Inflammatory macrophage treated with lipopolysaccharide for 1 hour (primary cell): ENCODE measurements around the gene NRL.

Experiments used
- DNase-seq, 2 donors: peaks; one replicate each; pipeline ENCODE4 v3.0.0-alpha.2; 2020 to 2022

Gene NRL

GRCh38 chr14:24098927-24099813 is 15.6 kb downstream of the NRL start:
- DNase-seq = no peak

DNA sequence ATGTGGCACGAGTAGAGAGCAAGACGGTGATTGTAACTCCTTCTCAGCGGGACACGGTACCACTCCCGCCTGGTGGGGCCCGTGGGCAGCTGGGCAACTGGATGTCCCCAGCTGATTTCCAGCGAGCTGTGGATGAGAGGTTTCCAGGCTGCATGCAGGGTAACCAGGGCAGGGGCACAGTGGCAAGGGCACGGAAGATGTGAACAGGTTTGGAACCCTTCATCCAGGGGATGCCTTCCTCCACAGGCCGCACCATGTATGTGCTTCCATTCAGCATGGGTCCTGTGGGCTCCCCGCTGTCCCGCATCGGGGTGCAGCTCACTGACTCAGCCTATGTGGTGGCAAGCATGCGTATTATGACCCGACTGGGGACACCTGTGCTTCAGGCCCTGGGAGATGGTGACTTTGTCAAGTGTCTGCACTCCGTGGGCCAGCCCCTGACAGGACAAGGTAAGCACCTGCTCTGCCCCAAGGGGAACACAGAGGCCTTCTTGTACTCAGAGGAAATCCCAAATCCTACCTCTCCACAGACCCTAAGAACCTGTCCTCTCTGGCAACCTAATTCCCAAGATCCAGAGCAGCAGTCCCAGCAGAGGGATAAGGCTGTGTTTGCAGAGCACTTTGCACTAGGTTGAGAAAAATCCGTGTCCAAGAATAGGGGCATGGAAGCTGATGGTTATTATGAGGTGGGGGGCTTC is 16.4 kb downstream of the NRL start:
- DNase-seq = no peak

DNA sequence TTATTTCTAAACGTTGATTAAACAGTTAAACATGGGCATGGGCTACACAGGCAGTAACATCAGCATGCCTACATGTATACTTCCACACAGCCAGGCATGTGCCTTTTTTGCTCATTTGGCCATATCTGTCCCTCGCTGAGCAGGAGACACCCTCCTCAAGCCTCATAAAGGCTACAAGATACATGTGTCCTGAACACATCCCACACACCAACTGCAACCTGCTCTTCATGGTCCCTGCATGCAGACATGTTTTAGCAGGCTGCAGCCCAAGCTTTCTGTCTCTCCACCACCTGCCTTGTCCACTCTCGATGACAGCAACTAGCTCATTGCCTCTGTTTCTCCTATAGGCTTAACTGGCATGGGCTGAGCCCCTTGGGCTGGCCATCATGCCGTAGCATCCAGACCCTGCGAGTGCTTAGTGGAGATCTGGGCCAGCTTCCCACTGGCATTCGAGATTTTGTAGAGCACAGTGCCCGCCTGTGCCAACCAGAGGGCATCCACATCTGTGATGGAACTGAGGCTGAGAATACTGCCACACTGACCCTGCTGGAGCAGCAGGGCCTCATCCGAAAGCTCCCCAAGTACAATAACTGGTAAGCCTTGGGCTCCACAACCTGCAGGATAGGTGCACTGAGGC is 18.1 kb downstream of the NRL start:
- no peak for DNase-seq

DNA sequence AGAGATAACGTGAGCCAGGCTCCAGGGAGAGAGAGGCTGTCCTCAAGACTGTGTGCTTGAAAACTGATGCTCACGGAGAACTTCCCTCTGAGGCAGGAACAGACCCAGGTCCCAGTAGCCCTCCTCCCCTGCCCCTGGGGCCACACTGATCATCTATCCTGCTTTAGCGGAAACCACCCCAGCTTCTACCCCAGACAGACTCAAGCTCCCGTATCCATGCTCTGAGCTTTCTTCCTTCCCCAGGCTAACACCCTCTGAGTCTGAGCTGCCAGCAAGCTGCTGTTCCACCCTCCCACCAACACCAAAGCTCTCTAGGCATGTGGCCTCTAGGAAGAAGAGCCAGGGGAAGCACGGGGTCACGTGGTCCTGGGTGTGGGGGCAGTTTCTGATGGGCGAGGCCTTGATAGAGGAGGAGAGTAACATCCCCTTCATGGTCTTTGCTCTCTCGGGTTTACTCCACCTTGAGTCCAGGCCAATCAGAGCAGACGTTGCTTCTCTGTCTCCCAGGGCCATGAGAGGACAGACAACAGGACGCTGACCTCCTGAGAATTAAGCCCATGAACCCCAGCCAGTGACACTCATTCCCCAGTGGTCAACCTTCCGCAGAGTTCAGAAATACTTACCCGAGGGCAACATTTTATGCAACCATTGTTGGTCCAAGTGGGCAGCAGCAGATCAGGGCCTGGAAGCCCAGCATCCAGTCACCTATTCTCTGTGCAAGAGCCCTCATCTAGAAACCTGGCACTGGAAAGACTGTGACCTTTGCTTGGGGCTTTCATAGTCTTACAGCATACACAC is 19.3 kb downstream of the NRL start:
- DNase-seq = peak; percentile 88 to 93

- peak in 1 of 2 donors; percentile 20 for DNase-seq
Measured at GRCh38 chr14:24094841-24095270, 19.9 kb downstream of the NRL start.

GRCh38 chr14:24093901-24094840 is 20.6 kb downstream of the NRL start, which contains the start of gene PCK2:
Gene PCK2, plus strand, starts transcription at chr14:24094311. Its CDS starts 95 bp downstream, at chr14:24094406.
- peak; percentile 95 to 98 for DNase-seq

DNA sequence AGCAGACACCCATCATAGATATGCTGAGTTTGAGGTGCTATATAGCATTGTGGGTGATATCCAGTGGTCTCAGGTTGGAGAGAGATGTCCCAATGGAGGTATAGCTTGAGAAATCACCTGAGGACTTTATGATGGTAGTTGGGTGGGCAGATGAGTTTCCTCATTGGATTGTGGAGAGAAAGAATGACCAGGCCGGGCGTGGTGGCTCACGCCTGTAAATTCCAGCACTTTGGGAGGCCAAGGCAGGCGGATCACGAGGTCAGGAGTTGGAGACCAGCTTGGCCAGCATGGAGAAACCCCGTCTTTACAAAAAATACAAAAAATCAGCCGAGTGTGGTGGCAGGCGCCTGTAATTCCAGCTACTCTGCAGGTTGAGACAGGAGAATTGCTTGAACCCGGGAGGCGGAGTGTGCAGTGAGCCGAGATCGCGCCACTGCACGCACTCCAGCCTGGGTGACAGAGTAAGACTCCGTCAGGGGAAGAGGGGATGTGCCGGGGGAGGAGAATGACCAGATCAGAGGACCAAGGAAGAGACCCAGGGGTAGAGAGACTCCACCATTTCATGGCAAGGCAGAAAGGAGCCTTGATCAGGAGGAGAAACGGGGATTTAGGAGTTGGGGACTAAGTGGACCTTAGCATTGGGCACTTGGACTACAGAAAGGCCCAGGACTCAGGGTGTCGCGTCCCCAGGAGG is 21.4 kb downstream of the NRL start:
- DNase-seq = no peak

DNA sequence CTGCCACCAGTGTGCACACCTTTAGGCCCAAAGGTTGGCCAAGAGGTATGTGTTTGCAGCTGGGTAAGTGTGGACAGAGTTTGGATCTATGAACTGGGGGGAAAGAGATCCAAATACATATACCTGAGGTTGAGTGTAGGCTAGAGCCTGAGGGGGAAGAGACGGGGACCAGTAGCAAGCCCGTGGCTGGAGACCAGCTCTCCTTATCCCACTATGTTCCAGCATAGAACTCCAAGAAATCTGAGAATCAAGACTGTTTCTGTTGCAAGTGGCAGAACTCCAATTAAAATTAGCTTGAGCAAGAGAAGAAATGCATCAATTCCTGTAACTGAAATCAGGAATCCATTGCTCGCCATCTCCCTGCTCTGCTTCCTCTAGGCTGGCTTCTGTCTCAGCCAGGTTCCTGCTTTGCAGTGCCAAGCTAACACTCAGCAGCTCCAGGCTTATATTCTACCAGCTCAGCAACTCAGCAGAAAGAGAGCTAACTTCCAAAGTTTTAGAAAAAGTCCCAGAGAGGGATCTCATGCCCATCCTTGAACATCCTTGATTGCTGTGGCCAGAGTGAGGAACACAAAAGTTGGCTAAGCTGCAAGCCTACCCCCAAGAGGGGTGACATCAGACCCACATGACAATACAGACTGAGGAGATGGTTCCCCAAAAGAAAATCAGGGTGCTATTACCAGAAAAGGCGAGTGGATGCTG is 22.1 kb downstream of the NRL start:
- DNase-seq = peak; percentile 82 to 96

DNA sequence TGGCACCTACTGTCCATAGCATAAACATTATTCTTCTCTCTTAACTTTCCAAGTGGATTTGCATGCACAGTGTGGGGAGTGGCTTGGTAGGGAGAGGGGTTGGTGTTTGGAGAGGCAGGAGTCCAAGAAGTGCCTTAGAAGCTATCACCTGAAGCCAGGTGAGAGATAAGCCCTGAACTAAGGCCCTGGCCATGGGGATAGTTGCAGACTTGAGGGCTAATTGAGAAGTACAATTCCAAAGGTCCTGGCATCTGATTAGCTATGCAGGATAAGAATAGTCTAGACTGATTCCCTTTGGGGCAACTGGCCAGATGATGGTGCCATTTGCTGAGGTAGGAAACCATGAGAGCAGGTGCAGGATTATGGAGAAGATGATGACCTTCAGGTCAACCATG is 22.6 kb downstream of the NRL start:
- DNase-seq = no peak

DNA sequence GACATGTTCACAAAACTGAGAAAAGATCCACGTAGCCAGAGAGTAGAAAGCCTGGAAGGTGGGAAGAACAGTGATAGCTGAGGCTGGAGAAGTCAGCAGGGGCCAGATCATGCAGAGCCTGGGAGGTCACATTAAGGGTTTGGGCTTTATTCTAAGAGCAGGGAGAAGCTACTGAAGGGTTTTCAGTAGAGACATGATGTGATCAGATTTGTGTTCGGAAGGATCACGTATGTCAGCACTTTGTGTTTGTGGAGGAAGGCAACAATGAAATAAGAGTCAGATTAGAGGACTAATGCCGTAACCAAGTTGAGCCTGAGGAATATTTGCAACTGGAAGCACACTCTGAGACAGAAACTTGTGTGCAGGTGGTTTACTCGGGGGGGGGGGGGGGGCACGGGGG is 24.9 kb downstream of the NRL start:
- DNase-seq = no peak

DNA sequence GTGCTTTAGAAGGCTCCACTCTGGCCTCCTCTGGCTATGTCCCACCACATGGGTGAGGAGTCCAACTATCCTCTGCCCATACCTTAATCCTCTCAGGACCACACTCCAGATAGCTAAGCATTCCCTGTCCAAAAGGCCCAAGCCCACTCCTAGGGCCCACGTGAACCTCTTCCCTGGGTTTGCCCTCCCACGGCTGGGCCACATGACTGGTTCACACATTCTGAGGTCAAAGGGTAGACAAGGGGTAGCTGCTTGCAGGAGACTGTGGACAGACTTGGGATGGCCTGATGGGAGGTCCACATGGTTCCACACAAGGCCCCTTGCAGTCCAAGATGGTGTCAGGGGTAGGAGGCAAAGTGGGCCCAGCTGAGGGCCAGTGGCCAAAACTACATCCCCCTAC is 26.7 kb downstream of the NRL start:
- no peak for DNase-seq

- no peak for DNase-seq
Measured at GRCh38 chr14:24087004-24087403, 27.7 kb downstream of the NRL start.

DNA sequence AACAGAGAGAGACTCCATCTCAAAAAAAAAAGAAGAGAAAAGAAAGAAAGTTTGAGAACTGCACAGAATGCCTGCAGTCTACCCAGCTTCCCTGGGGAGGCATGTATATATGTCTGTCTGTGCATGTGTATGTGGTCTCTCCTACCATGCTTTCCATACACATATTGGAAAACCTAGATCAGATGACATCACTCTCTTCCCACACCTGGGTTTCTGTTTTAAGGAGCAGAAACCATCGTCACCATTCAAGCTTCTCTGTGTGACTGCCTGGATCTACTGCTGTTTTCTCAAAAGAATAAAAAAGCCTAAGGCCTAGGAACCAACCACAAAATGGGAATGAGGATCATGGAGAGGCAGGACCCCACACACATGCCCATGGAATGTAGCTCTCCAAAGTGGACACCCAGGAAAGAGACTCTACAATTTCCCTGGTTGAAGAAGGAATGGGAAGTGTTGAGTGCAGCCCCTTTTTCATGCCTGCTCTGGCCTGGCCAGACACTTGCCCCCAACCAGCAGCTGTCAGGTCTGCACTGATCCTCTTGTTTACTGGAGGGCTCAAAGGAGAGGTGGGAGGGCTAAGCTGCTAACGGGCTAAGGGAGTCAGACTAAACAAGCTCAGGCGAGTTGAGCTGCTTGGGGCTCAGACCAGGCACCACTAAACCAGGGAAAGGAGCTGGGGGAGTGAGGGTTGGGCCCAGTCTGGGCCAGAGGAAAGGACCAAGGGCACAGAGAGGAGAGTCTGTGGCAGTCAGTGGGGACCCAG is 28.4 kb downstream of the NRL start:
- no peak for DNase-seq

DNA sequence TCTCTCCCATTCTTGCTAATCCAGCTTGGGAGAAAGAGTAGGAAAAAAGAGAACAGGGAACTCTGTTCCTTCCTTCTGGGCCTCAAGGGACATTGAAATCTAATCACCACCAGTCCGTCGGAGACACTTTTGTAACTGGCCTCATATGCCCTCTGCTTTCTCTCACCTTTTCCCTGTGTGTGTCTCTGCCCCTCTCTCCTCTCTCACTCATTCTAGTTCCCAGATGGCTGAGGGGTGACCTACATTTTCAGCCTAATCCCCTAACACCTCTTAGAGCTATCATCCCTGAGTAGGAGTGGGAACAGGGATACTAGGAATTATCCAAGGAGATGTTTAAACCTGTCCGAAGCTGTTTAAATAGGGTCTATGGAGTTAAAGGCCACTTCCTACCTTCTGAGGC is 29.5 kb downstream of the NRL start:
- no peak for DNase-seq

GRCh38 chr14:24084440-24084839 is 30.3 kb downstream of the NRL start:
- DNase-seq = no peak

DNA sequence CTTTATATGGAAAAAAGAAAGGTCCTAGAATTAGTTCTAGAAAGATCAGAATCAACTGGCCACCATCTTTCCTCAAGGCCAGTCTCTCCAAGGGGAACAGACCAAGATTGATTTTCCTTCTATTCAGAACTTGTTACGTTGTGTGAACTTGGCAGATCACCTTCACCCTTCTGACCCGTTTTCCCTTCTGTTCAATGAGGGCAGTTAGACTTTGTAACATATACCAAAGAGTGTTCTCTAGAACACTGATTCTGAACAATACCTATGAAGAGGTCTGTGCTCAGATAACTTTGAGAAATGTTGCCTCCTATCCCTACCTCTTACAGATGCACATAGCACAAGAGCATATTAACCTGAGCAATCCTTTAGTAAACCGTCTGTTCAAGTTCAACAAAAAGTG is 31.3 kb downstream of the NRL start:
- no peak for DNase-seq

- no peak for DNase-seq
Measured at GRCh38 chr14:24082411-24083080, 32.2 kb downstream of the NRL start.

DNA sequence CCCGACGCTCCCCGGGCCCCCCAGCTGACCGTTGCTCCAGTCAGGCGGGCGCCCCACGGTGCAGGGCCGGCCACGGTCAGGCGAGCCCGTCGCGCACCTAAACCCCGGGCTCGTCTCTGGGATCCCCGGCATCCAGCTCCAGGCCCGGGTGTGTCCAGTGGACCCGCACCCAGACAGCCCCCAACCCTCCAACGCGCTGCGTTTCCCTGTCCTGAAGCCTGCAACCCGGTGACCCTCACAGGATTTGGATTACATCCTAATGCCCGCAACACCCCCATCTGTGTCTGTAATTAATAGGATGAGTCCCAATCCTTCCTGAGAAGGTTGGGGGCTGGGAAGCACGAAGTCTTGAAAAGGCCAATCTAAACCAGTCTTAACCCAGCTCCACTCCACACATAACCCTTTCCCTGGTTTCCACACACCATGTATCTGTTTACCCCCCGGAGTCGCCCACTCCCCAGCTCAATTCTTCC is 33.0 kb downstream of the NRL start:
- no peak for DNase-seq
